Measurements from ENCODE around the gene AGER.
A peak's percentile ranks its signal among the peaks of the same experiment; 100 is the strongest.

The AGER gene

DNA sequence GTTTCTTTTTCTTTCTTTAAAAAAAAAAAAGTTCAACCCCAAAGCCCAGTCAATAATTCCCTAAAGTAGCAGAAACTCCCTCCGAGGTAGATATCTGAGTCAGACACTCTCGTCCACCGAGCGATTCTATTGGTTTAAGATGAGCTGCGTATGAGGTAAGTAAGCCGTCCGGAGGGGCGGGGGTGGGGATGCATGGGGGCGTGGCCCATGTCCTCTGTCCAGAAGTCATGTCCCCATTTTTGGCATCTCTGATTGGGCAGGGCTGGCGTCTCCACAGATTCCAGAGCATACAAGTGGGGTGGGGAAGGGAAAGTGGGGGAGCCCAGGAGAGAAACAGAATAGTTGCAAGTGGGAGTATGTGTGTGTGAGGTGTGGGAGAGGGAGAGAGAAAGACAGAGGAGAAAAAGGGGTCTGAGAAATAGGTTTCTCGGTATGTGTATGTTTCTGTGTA is 1.7 kb upstream of the AGER start:
- DNase-seq, result peak; percentile 77

DNA sequence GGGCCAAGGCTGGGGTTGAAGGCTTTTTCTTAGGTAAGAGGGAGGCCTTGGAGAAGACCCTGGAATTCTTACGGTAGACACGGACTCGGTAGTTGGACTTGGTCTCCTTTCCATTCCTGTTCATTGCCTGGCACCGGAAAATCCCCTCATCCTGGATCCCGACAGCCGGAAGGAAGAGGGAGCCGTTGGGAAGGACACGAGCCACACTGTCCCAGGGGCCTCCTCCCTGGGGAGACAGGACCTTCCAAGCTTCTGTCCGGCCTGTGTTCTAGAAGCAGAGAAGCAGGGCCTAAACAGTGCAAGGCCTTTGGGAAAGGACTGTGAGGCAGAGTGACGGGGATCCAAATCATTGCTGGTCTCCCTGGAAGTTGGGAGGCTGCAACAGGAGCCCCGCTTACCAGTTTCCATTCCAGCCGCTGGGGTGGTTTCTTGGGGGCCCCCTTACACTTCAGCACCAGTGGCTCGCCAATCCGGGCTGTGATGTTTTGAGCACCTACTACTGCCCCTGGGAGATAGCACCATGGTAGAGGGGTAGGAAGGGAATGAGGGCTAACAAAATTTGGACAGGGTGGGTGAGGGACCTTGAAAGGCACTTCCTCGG is 470 bp downstream of the AGER start:
- DNase-seq, result no peak

DNA sequence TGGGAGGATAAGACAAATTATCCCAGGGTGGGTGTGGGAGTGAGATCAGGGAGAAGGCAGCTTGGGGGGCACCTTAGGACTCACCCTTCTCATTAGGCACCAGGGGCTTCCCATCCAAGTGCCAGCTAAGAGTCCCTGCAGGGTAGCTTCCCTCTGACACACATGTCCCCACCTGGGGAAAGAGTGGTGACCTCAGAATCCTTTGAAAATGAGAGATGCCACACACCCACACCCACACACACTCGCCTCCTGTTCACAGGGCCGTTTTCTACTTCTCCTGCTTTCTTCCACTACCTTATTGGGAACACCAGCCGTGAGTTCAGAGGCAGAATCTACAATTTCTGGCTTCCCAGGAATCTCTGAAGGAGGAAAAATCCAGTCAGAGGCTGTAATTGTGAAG is 1.0 kb downstream of the AGER start:
- no peak for DNase-seq

DNA sequence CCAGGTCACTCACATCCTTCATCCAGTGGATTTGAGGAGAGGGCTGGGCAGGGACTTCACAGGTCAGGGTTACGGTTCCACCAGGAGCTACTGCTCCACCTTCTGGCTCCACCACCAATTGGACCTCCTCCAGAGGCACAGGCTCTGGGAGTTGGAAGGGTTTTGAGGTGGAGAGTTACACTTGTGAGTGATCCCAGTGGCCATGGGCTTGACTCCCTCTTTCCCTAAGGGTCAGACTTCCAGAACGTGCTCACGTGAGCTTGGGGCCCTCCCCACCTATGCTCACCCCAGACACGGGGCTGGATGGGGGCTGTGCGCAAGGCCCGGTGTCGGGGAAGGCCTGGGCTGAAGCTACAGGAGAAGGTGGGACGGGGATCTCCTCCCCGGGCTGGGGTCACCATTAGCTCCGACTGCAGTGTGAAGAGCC is 1.5 kb downstream of the AGER start:
- DNase-seq, result no peak

DNA sequence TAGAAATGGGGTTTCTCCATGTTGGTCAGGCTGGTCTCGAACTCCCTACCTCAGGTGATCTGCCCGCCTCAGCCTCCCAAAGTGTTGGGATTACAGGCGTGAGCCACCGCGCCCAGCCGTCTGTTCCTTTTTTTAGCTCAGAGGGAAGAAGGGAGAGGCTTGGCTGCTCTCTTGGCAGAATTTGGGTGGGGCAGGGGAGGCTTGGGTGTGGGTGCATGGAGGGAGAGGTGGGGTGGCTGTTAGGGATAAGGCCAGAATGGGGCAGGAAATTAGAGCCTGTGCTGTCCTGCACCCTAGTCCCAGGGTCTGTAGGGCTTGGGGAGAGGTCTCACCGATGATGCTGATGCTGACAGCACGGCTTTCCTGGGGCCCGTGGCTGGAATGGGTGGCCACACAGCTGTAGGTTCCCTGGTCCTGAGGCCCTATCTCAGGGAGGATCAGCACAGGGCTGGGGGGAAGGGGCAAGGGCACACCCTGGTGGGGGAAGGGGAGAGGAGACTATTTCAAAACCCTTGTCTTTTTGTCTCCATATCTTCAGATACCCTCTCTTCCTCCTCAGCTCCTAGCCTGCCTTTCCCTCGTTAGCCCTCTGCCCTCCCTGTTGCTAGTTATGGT is 2.0 kb downstream of the AGER start:
- DNase-seq, result no peak

DNA sequence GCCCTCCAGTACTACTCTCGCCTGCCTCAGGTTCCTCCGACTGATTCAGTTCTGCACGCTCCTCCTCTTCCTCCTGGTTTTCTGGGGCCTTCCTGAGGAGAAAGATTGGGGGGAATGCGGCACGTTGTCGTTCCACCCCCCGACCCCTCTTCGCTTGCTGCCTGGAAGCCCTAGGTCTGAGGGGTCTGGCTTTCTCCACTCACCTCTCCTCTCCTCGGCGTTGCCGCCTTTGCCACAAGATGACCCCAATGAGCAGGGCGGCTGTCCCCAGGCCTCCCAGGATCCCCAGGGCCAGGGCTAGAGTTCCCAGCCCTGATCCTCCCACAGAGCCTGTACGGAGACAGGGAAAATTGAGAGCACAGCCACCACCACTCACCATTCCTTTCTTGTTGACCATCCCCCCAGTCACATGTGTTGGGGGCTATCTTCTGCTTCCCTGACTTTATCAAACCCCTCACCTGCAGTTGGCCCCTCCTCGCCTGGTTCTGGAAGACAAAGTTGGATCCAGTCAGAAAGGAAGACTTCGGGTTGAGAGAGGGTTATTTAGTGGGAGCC is 2.8 kb downstream of the AGER start:
- no peak for DNase-seq

DNA sequence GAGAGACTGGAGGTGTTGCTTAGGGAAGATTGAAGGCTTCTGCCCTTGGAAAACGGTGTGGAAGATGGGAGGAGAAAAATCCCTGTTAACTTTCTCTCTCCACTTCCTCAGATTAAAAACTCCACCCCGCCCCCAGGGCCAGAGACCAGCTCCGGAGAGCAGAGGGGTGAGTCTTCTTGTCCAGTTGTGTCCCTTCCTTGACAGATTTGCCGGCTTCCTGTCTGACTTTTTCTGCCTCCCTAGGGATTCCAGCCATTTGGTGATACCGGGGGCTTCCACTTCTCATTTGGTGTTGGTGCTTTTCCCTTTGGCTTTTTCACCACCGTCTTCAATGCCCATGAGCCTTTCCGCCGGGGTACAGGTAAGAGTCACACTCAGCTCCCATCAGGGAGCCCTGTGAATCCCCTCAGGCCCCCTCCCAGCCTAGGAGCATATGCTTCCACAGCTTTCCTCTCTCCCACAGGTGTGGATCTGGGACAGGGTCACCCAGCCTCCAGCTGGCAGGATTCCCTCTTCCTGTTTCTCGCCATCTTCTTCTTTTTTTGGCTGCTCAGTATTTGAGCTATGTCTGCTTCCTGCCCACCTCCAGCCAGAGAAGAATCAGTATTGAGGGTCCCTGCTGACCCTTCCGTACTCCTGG is 4.2 kb downstream of the AGER start:
- no peak for DNase-seq

DNA sequence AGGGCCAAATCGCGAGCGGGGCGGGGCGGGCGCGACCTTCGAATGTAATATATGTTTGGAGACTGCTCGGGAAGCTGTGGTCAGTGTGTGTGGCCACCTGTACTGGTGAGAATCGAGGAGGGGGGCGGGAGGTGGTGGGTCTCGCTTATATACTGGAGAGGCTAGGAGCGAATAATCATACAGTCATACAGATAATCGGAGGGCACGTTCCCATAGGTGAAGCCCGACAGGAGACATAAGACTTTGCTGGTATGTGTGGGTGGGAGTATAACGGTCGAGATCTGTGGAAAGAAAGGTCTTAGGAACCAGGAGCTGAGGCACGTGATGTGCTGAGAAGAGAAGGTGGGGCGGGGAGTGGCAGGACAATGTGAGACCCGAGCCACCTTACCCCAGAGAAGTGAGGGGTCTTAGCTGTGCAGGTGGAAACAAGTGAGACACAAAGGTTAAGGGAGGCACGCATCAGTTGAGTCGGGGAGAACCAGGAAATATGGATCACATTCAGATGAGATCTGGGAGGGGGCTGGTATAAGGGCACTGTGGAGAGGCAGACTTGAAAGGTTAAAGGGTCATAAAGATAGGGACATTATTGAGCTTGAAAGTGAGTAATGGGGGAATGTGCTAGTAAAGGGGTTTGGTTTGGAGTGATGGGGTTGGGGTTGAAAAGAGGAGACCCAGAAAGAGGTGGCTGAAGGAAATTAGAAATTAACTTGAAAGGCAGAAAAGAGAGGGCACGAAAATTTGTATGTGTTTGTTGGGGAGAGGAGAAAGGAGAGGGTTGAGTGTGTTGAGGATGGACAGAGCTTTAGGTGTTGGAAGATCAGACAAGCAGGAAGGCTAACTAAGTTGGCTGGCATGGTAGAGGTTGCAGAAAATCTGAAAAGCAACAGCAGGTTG is 5.3 kb downstream of the AGER start:
- DNase-seq, result no peak

DNA sequence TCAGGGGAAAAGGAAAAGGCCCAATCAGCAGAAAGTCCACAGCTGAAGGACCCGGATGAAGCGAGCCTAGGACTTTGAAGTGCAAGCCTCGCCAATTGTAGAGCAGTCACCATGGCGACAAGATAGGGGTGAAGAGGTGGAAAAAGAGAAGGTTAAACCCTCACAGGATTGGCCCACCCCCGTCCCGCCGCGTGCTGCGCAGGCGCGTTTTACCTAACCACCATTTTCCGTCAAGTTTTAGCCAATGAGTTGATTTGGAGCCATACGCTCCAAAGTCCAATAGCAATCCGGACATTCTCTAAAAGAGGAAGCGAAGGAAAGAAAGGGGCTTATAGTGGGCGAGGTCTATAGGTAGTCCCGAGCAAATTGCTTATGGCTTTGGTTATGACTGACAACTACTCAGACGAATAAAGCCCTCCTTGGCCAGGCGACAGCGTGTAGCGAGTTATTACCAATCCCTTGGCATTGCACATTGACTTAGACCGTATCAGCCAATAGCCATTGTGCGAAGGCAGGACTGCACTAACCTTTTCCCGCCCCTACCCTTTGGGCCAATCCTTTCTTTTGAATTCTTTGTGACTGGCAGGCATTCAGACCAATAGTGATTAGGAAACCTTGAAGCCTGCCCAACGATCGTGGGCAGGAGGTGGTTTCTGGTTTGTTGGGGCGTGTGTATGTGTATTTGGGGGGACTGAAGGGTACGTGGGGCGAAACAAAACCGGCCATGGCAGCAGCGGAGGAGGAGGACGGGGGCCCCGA is 6.1 kb downstream of the AGER start, which contains the start of gene RNF5:
RNF5 (plus strand) TSS at position 618 of the 759 bp plus-strand sequence; CDS start at position 725, 107 bp downstream.
- peak; percentile 99 for DNase-seq

DNA sequence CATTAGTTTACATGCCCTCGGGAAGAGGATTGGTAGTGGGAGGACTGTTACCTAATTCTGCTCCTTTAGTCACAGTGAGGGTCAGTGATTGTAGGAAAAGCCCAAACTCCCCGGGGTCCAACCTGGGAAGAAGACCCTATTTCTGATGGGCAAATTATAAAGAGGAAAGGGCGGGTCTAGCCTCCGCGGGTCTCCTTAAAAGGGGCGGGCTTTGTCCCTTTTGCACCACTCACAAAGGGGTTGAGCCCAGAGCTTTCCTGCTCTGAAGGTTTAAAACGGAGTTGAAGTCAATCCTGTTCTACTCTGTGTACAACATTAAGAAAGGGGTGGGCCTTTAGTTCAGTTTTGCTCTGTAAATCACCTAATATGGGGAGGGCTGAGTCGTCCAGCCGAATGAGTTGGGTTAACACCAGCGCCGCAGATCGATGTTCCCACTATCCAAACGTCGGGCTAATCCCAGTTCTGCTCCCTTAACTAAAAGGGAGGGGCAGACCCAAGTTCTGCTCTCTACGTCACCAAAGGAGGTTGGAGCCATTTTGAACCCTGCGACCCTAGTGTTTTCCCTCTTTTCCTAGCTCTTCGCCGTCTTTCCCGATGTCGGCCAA is 6.8 kb downstream of the AGER start:
- DNase-seq, result peak; percentile 64

DNA sequence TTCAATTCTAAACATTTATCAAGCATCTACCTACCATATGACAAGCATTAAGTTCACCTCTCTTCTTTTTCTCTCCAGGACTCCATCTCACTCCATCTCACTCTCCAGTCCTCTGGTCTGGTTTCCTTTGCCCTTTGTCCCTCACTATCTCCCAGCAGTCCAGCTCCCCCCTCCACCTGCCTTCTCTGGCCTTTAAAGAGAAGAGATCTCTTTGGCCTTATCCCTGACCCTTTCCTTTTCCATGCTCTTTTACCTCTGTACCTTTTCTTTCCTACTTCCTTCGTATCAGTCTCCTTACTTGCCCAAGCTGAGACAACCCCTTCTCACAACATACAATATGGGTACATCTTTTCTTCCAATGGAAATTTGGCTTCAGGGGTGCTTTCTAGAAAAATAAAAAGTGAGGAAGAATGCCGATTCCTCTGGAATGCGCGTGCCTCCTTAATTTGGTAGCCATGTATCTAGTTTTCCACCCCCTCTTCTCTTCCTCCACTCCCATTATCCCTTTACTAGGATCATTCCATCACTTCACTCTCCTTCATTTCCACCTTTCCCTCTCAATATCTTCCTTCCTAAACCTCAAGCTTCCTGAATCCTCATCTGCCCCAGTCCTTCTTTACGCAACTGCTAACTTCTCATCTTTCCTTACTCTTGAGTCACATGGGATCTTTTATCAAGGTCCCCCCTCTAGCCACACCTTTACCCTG is 7.4 kb downstream of the AGER start:
- DNase-seq, result no peak

DNA sequence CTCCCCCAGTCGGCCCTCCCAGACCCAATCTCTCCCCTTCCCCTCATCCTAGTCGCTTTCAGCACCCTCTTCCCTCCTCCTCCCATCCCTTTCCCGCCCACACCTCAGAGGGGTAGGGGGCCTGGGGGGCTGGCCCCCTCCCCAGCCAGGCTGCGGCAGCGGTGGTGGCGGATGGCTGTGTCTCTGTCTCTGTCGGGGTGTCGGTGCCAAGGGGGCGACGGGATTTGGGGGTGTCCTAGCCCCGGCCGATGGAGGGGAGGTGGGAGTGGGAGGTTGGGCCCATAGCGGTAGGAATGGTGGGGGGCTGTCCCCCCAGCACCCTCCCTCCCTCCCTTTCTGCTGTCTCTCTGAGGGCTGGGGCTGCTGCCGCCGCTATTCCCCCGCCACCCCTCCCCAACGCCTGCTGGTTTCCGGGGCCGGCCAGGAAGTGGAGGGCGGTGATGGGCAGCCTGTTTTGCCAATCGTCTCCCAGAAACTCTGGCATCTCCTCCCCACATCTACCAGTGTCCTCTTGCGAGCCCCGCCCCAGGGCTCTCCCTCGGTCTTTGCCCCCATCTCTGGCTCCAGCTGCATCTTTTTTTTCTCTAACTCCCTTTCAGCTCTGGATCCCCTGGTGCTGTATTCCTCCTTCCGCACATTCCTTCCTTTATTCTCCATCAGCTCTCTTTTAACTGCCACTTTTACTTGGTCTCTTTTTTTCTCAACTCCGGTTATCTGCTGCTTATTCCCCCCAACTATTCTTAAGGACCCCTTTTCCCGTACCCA is 8.2 kb downstream of the AGER start, which contains the start of gene AGPAT1:
AGPAT1 (minus strand) TSS at position 374 of the 765 bp plus-strand sequence. CDS start 4,588 bp downstream, outside the sequence.
- peak; percentile 98 for DNase-seq

DNA sequence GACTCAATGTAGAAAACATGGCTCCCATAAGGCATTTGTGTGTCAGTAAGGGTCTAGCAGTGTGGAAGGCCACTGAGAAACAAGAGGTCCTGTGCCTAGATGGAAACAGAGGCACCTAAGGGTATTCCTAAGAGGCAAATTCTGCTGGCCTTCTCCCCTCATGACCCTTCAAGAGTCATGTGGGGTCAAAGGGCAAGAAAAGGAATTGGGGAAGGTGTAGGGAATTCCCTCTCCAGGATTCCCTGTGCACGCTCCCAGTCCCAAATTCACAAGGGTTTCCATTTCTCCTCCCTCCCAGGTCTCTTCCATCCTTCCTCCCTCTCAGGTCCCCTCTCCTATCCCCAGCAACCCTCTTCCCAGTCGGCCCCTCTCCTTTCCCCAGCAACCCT is 8.7 kb downstream of the AGER start:
- no peak for DNase-seq

DNA sequence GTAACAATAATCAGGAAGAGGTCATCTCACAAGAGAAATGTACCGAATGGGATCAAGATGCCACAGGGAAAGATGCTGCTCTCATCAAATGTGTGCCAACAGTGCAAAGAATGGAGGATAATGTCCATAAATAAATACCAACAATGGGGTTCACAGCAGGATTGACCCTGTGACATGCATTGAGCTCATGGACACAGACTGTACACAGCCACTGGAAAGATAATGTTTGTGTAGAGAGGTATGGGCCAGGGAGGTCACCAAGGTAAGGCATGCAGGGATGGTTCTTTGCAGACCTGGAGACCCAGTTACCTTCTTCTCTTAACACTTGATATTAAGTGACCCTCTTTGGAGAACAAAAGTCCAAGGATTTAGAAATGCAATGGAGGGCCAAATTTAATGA is 9.6 kb downstream of the AGER start:
- DNase-seq, result no peak

DNA sequence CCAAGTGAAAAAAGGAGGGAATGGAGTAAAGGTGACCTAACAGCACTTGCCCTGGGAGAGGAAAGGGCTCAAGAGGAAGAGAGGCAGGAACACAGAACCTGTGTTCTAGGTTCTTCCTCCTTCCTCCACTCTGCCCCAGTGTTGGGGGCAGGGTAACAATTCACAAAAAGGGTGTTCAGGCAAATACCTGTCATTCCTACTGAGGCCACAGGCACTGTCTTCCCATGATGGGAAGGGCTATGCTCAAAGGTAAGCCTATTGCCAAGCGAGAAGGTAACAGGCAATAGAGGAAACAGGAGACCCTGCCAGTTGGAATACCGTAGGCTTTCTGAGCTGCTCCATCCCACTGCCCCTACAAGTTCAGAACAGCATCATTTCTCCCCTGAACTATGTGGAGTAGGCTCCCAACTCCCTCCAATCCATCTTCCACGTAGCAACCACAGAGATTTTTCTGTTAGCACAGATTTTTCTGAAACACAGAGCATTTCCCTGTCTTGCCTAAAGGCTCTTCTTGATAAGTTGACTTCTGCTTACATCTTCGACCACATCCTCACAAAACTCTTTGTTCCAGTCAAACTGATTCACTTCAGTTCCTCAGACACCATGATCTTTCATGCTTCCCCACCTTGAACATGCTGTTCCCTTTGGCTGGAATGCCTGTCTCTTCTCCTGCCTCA is 10.9 kb downstream of the AGER start:
- DNase-seq, result no peak

DNA sequence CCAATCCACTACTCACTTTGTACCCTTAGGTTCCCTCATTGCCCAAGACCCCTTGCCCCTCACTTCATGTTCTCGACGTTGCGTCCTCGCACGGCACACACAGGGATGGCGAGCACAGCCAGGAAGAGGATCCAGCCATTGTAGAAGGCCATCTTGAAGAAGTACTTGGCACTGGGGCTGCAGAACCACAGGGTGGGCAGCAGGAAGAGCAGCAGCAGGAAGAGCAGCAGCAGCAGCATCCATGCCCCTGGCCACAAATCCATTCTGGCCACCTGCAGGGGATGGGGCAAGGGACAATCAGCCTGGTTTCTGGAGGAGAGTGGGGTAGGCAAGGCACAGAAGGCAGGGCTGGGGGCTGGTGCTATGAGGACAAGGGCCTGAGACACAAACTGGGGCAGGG is 12.8 kb downstream of the AGER start:
- DNase-seq, result no peak

DNA sequence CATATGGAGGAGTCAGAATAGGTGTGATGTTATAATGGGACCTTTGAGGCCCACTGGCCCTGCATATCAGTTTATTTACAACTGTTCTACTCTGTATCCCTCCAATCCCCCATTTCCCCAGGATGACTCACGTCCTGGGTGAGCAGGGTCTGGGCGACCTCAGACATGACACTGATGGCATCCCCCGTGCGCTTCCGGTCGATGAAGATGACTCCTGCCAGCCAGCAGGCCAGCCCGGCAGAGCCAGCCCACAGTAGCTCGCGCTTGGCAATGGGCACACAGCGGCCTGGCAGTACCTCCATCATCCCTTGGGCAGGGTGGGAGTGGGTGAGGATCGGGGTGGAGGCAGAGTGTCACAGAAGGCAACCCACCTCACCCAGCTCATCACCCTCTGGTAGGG is 13.8 kb downstream of the AGER start:
- DNase-seq, result no peak

DNA sequence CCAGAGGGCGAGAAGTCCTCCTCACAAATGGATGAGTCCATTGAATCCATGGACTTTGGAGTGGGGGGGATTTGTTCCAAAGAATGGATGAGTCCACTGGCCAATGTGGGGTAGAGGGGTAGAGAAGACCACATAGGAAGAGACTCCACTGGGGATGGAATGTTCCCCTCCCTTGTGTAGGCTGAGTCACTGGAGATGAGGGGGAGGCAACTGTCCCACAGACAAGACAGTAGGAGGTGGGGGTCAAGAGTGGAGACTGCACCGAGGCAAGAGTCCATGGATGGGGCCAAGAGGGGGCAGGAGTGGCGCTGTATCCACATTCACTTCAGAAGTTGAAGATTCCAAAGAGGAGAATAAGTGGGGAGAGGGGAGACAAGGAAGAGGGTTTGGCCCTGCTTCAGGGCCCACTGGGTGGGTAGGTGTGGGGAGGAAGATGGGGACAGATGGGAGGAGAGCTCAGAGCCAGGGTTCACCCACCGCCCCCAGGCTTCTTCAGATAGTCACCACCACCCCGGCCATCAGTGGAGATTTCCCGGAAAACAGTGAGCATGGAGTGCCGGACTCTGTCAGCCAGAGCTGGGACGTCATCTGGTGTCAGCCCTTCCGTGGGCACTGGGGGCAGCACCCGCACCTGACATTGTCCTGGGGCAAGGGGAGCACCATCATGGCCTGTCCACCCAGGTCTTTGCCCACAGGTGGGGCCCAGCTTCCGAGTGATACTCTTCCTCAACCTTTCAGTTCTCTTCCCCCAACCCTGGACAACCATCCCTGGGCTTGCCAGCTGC is 15.1 kb downstream of the AGER start:
- no peak for DNase-seq

DNA sequence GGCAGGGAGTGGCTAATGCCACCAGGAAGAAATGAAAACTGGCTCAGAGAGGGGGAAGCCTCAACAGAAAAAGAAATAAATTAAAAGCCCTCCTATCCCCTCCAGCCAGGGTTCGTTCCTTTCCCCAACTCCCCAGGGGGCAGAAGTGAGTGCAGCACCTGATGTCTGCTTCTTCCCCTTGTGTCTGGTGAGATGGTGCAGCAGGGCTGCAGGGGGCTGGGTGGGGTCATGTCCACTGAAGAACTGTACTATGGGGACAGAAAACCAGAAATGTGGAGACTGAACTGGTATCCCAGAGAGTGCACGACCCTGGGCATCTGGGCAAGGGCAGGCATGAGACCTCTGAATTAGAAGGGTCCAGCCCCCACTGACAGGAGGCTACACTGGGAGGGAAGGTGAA is 15.7 kb downstream of the AGER start:
- no peak for DNase-seq

Measured in activated CD4-positive, alpha-beta T cell treated with anti-CD3 and anti-CD28 coated beads, Interleukin-10, Interleukin-2, amounts not matched to agents 100 ng/mL and 50 ng/mL, durations not matched to agents 16 hours and 8 hours (primary cell).